Fibroblast of lung (primary cell): ENCODE data around the gene SNX13.

Experiments
- CTCF ChIP-seq, 2 donors: IDR thresholded peaks in 1 of 2; conservative IDR thresholded peaks in 1 of 2; 1 replicate in 1 of 2; 2 replicates in 1 of 2; pipeline ENCODE4 v1.5.1; 2011 to 2012; ENCODE audit warnings: low read length in 2 of 2, control low read depth in 1 of 2, inconsistent platforms in 1 of 2, low read depth in 1 of 2, mild to moderate bottlenecking in 1 of 2
- EZH2 ChIP-seq: IDR thresholded peaks from 2 replicates; pipeline ENCODE4 v1.5.1; 2012; ENCODE audit warnings: low read length, control low read depth, mild to moderate bottlenecking; ENCODE audit errors: missing control alignments

GRCh38 chr7:17844022-17844421 lies 96.3 kb downstream of the SNX13 start:
- no peak for TF ChIP-seq CTCF (conservative IDR thresholded peaks at IDR 0.05 in 1 of 2, IDR thresholded peaks at IDR 0.05 in 1 of 2; ENCODE audit: low read depth in 1 of 2, low read length in 2 of 2)
- no peak for TF ChIP-seq EZH2
